GM23338 (cell line): ENCODE data around the gene RILP. TPM values are rescaled to one million over a fixed set of nuclear protein-coding genes. Genes with fewer than 3 reads are reported as not detected.

Source experiments
- ATAC-seq: fragments of 200-7000 bp; cut with Tn5 transposase; 3 replicates; pipeline ENCODE4 v1.9.1; 2020
- DNase-seq: peaks from one replicate; pipeline ENCODE4 v3.0.0-alpha.2; 2015; ENCODE audit warnings: low spot score
- H2AFZ ChIP-seq: fragments of 200-600 bp; sonication (generic); 2 replicates; pipeline ENCODE4 v1.8.0; 2016; ENCODE audit warnings: antibody characterized with exemption, mild to moderate bottlenecking, moderate library complexity
- H3F3A ChIP-seq: fragments of 200-600 bp; sonication (generic); replicated peaks from 2 replicates; pipeline ENCODE4 v1.8.0; 2017; ENCODE audit warnings: antibody characterized with exemption, mixed run types, low read depth
- H3K27ac ChIP-seq: fragments of 200-600 bp; sonication (generic); 2 replicates; pipeline ENCODE4 v1.6.1; 2016; ENCODE audit warnings: low read depth
- H3K27me3 ChIP-seq: fragments of 200-600 bp; sonication (generic); 2 replicates; pipeline ENCODE4 v1.8.0; 2016; ENCODE audit warnings: mild to moderate bottlenecking, mixed run types, moderate library complexity; ENCODE audit not compliant: insufficient read depth
- H3K36me3 ChIP-seq: fragments of 200-600 bp; sonication (generic); 2 replicates; pipeline ENCODE4 v1.8.0; 2016; ENCODE audit warnings: mild to moderate bottlenecking; ENCODE audit not compliant: insufficient read depth
- H3K4me1 ChIP-seq: fragments of 200-600 bp; sonication (generic); 2 replicates; pipeline ENCODE4 v1.8.0; 2016; ENCODE audit warnings: mild to moderate bottlenecking, moderate library complexity; ENCODE audit not compliant: insufficient read depth
- H3K4me2 ChIP-seq: fragments of 200-600 bp; sonication (generic); 2 replicates; pipeline ENCODE4 v1.7.1; 2017; ENCODE audit warnings: mixed run types
- H3K4me3 ChIP-seq: fragments of 200-600 bp; sonication (generic); 2 replicates; pipeline ENCODE4 v1.6.1; 2016; ENCODE audit warnings: mixed run types
- H3K79me2 ChIP-seq: fragments of 200-600 bp; sonication (generic); replicated peaks from 2 replicates; pipeline ENCODE4 v1.8.0; 2017; ENCODE audit warnings: mild to moderate bottlenecking; ENCODE audit not compliant: insufficient read depth
- H3K9me2 ChIP-seq: fragments of 200-600 bp; sonication (generic); 2 replicates; pipeline ENCODE4 v1.8.0; 2017; ENCODE audit not compliant: insufficient read depth
- H4K20me1 ChIP-seq: fragments of 200-600 bp; sonication (generic); replicated peaks from 2 replicates; pipeline ENCODE4 v1.8.0; 2017; ENCODE audit warnings: mild to moderate bottlenecking; ENCODE audit not compliant: insufficient read depth
- H3K27ac Mint-ChIP-seq: 2 replicates; pipeline ENCODE4 v1.8.0; 2020; ENCODE audit warnings: inconsistent platforms, mild to moderate bottlenecking, moderate library complexity, mixed read lengths
- H3K27me3 Mint-ChIP-seq: 3 replicates; pipeline ENCODE4 v1.8.0; 2022; ENCODE audit warnings: low read depth, mild to moderate bottlenecking, moderate library complexity, mixed read lengths, inconsistent platforms; ENCODE audit not compliant: insufficient read depth, poor library complexity
- H3K36me3 Mint-ChIP-seq: 3 replicates; pipeline ENCODE4 v1.8.0; 2021; ENCODE audit warnings: low read depth, mild to moderate bottlenecking, inconsistent platforms, moderate library complexity, mixed read lengths
- H3K4me1 Mint-ChIP-seq: 3 replicates; pipeline ENCODE4 v1.8.0; 2020; ENCODE audit warnings: mild to moderate bottlenecking, inconsistent platforms, mixed read lengths
- H3K4me3 Mint-ChIP-seq: 3 replicates; pipeline ENCODE4 v1.8.0; 2021; ENCODE audit warnings: moderate library complexity, mild to moderate bottlenecking, inconsistent platforms, mixed read lengths
- H3K9me3 Mint-ChIP-seq: 3 replicates; pipeline ENCODE4 v1.8.0; 2020; ENCODE audit warnings: moderate library complexity, mild to moderate bottlenecking, inconsistent platforms, mixed read lengths
- CTCF ChIP-seq, 2 experiments: fragments of 200-600 bp in 1 of 2; sonication (generic) in 1 of 2; conservative IDR thresholded peaks; 2 replicates each; pipeline versions ENCODE4 v1.5.1 to v1.6.1; 2016 to 2017; ENCODE audit warnings: antibody characterized with exemption in 2 of 2, low read depth in 2 of 2, mild to moderate bottlenecking in 2 of 2, moderate library complexity in 1 of 2
- EZH2 ChIP-seq: fragments of 200-600 bp; sonication (generic); IDR thresholded peaks from one replicate; pipeline ENCODE4 v1.8.0; 2017; ENCODE audit warnings: antibody characterized with exemption, mild to moderate bottlenecking, low read depth; ENCODE audit not compliant: unreplicated experiment
- EZH2phosphoT487 ChIP-seq: fragments of 200-600 bp; sonication (generic); IDR thresholded peaks from one replicate; pipeline ENCODE4 v1.8.1; 2018; ENCODE audit warnings: antibody characterized with exemption; ENCODE audit not compliant: unreplicated experiment
- JUNB ChIP-seq: IDR thresholded peaks from one replicate; pipeline ENCODE4 v1.6.1; 2016; ENCODE audit warnings: antibody characterized with exemption; ENCODE audit not compliant: unreplicated experiment
- POLR2AphosphoS5 ChIP-seq: IDR thresholded peaks from 2 replicates; pipeline ENCODE4 v1.6.1; 2016; ENCODE audit warnings: antibody characterized with exemption, low read depth
- REST ChIP-seq: IDR thresholded peaks from one replicate; pipeline ENCODE4 v1.6.1; 2018; ENCODE audit warnings: antibody characterized with exemption; ENCODE audit not compliant: unreplicated experiment
- STAT1 ChIP-seq: IDR thresholded peaks from one replicate; pipeline ENCODE4 v1.6.1; 2016; ENCODE audit warnings: antibody characterized with exemption; ENCODE audit not compliant: unreplicated experiment
- ZNF114 ChIP-seq: fragments of 250-450 bp; sonication (Bioruptor Pico); IDR thresholded peaks from 2 replicates; pipeline ENCODE4 v1.5.0; 2020; ENCODE audit warnings: mild to moderate bottlenecking, moderate library complexity
- ZNF331 ChIP-seq: fragments of 250-450 bp; sonication (Bioruptor Pico); IDR thresholded peaks from 2 replicates; pipeline ENCODE4 v1.5.0; 2020; ENCODE audit warnings: low read depth, mild to moderate bottlenecking, moderate library complexity
- ZNF462 ChIP-seq: fragments of 250-450 bp; sonication (Bioruptor Pico); IDR thresholded peaks from 2 replicates; pipeline ENCODE4 v1.5.0; 2020; ENCODE audit warnings: mild to moderate bottlenecking, moderate library complexity
- polyA plus RNA-seq: library from polyadenylated mRNA; unstranded; fragments of >200 nt; fragmentation: Nextera tagmentation; extraction: Ambion mirVana; gene quantifications from 2 replicates; pipeline ENCODE4 v1.2.1, GENCODE V29; 2016
- total RNA-seq: library from RNA; depleted of rRNA; stranded (reverse); fragments of >200 nt; shearing (Covaris generic); gene quantifications from 2 replicates; pipeline ENCODE4 v1.2.3, GENCODE V29; 2014

Gene RILP
- total and polyA plus RNA-seq, 2 experiments from 2014 or later, result 9.2 to 10.8 TPM

DNA sequence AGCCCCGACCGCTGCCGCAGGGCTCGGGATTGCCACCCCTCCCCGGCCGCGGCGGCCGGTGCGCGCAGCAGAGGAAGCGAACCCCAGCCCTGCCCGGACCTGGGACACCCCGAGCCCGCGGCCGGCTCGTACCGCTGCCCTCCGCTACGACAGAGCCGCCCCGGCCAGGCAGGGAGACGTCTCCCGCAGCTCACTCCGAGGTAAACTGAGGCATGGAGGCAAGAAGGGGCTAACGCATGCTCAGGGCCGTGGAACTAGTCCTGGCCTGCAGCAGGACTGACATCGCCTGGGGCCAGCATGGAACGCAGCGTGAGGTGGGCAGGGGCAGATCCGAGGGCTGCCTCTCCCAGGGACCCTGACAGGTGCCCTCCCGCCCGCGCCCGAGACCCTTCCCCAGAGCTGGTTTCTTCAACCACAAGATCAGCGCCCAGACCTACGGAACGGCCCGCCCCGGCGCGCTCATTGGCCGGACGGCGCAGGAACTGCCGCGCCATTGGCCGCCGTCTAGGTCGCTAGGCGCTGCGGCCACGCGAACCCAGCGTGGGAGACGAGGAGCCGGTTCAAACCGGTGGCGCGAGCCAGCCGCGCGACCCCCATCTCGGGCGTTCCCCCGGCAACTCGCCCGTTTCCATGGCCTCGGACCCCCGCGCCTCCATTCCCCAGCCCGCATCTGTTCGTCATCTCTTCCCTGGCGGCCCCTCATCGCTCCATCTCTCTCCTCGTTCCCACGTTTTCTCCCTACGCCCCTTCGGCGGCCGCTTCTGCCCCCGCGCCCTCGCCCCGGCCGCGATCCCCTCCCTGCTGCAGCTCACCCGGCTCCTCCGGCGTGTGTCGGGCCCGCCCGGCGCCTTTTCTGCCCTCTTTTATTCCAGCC lies 21.4 kb downstream of the RILP start, which contains the start of gene SLC43A2 (continued):
- no peak for TF ChIP-seq CTCF (conservative IDR thresholded peaks at IDR 0.05; ENCODE audit: low read depth in 2 of 2)
- no peak for TF ChIP-seq ZNF114 (CRISPR knock-in tag)
- no peak for TF ChIP-seq ZNF331
- TF ChIP-seq STAT1, result no peak
- no peak for TF ChIP-seq JUNB
- TF ChIP-seq REST, result no peak

DNA sequence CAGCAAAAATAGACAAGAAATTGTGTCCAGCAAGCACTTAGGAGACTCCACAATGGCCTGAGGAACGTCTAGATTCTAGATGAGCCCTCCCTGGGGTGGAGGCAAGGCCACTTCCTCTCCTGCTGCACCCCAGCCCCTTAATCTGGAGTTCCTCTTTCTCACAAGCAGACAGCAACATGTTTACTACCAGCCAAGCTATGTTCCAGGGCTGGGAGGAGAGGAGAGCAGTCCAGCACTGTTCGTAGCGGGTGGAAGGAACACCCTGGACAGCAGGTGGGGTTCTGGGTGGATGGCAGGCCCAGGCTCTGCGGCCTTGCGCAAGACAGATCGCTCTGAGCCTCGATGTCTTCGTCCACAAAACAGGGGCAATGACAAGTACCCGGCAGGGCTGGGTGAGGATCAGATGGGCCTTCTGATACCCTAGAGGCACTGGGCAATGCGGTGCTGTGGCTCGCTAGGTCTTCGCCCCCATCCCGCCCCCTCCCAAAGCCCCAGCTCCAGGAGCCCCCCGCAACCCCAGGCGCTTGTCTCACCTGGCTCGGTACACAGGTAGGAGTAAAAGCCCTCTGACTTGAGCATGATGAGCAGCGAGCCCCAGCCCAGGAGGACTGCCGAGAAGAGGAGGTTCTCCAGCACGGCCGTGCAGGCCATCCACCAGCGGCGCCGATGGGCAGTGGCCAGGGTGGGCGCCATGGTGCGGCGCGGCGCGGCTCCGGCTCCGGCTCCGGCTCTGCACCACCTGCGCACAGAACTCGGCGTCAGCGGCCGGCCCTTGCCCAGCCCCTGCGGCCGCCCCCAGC lies 22.3 kb downstream of the RILP start:
- peaks cover 8% of the 10 kb centered on the region; the same call in 1 of the 2 replicates for H3K27me3 ChIP-seq
- Mint-ChIP-seq H3K27me3 (peaks cover 17% of the 10 kb centered on the region), H3K27ac (no peak overlapping the region), H3K4me3 (peak overlapping the region; percentile 69), H3K9me3 (peaks cover 2% of the 10 kb centered on the region; the same call in 2 of the 3 replicates), H3K36me3 (no peaks in the 10 kb centered on the region; the same call in 2 of the 3 replicates), H3K4me1 (peaks cover 24% of the 10 kb centered on the region)
- no peak overlapping the region for H3K27ac ChIP-seq
- H4K20me1 ChIP-seq, result no peaks in the 10 kb centered on the region
- no peaks in the 10 kb centered on the region; the same call in 1 of the 2 replicates for H3K4me1 ChIP-seq
- peak; percentile 56 for DNase-seq
- no peaks in the 10 kb centered on the region for H3K79me2 ChIP-seq
- H3F3A ChIP-seq, result 0 out of 2 replicates have a peak, but pooled peaks cover 13% of the 10 kb centered on the region
- H3K36me3 ChIP-seq, result no peaks in the 10 kb centered on the region
- H3K4me2 ChIP-seq, result peak overlapping the region; percentile 98
- ATAC-seq, result peak; percentile 21
- peak overlapping the region; percentile 86 for H3K4me3 ChIP-seq
- H3K9me2 ChIP-seq, result no peaks in the 10 kb centered on the region
- peak overlapping the region; percentile 81 for H2AFZ ChIP-seq
- TF ChIP-seq EZH2 (no peak), ZNF462 (CRISPR knock-in tag) (no peak), ZNF114 (CRISPR knock-in tag) (no peak), POLR2AphosphoS5 (no peak), STAT1 (no peak), EZH2phosphoT487 (no peak)
